MCF 10A (cell line): Measurements from ENCODE around the gene CDC14B. TPM values are rescaled to one million over a fixed set of nuclear protein-coding genes. Genes with fewer than 3 reads are reported as not detected.
A peak's percentile ranks its signal among the peaks of the same experiment; 100 is the strongest.

ENCODE experiments used
- Bru-seq: library from RNA; stranded (reverse); fragments of 400-500 nt; gene quantifications from one replicate; lab custom pipeline; 2021; lab: Mats Ljungman, UMichigan
- BruChase-seq, 2 experiments: library from RNA; stranded (reverse); fragments of 400-500 nt; gene quantifications; one replicate each; lab custom pipeline; 2021; lab: Mats Ljungman, UMichigan
- BruUV-seq: library from RNA; stranded (reverse); fragments of 400-500 nt; replicated peaks from 2 replicates; lab custom pipeline; 2021; lab: Mats Ljungman, UMichigan
- CTCF ChIA-PET: fragments of 300-600 bp; sonication (Branson Sonifier 250); formaldehyde crosslinking; extraction: SDS; loops from one replicate; lab custom pipeline; 2021; ENCODE audit warnings: antibody characterized with exemption, inconsistent platforms; lab: Yijun Ruan, JAX
- POLR2A ChIA-PET: fragments of 300-600, 350-650 bp; sonication (Branson Sonifier 250); formaldehyde crosslinking; extraction: SDS; loops from one replicate; lab custom pipeline; 2020; ENCODE audit warnings: antibody characterized with exemption, inconsistent platforms; lab: Yijun Ruan, JAX
- DNase-seq: peaks from one replicate; pipeline ENCODE4 v3.0.0-alpha.2; 2018; ENCODE audit not compliant: unreplicated experiment
- H3K27ac Mint-ChIP-seq: one replicate; pipeline ENCODE4 v1.8.0; 2022; ENCODE audit warnings: mild to moderate bottlenecking, low read depth, mixed read lengths; ENCODE audit not compliant: unreplicated experiment
- H3K27me3 Mint-ChIP-seq: one replicate; pipeline ENCODE4 v1.8.0; 2022; ENCODE audit warnings: mixed read lengths; ENCODE audit not compliant: insufficient read depth, unreplicated experiment
- H3K36me3 Mint-ChIP-seq: one replicate; pipeline ENCODE4 v1.8.0; 2022; ENCODE audit warnings: mild to moderate bottlenecking, moderate library complexity, mixed read lengths; ENCODE audit not compliant: insufficient read depth, unreplicated experiment
- H3K4me1 Mint-ChIP-seq: one replicate; pipeline ENCODE4 v1.8.0; 2022; ENCODE audit warnings: mixed read lengths; ENCODE audit not compliant: insufficient read depth, unreplicated experiment
- H3K4me3 Mint-ChIP-seq: one replicate; pipeline ENCODE4 v1.8.0; 2022; ENCODE audit warnings: mild to moderate bottlenecking, moderate library complexity, mixed read lengths; ENCODE audit not compliant: unreplicated experiment
- H3K9me3 Mint-ChIP-seq: one replicate; pipeline ENCODE4 v1.8.0; 2022; ENCODE audit warnings: mixed read lengths; ENCODE audit not compliant: unreplicated experiment
- intact Hi-C: fragments of 100-400 bp; cut with micrococcal nuclease; formaldehyde crosslinking; loops from 2 replicates; pipeline ENCODE4 v1.14.1; 2022
- long read RNA-seq: library from polyadenylated mRNA; stranded (forward); transcript quantifications from one replicate; pipeline ENCODE4 v2.0.0, GENCODE V29; 2022
- total RNA-seq: library from RNA; stranded (reverse); gene quantifications from 2 replicates; pipeline ENCODE4 v1.2.3, GENCODE V29; 2022
- TF ChIP-seq, protein P1 (sequence below): fragments of 200-600 bp; IDR thresholded peaks from one replicate; pipeline ENCODE4 v1.8.0; 2022; ENCODE audit warnings: antibody characterized with exemption, mild to moderate bottlenecking; ENCODE audit not compliant: unreplicated experiment

Gene CDC14B
- total RNA-seq (7.0 and 9.3 TPM in 2 replicates), Bru-seq, nascent RNA (percentile 55 among the genes with signal in this experiment), BruChase-seq, experiment 1, labeled RNA remaining after a 6-hour chase (percentile 59 among the genes with signal in this experiment), BruChase-seq, experiment 2, labeled RNA remaining after a 2-hour chase (percentile 61 among the genes with signal in this experiment)
- long read RNA-seq, full-length matches to known transcripts, result 9 of 19 reads
- long read RNA-seq, partial matches to known transcripts, result 3 of 19 reads
- long read RNA-seq, other reads (novel, unspliced or antisense), result 7 of 19 reads

- Mint-ChIP-seq H3K27ac (no peak within 1 kb of the TSS), H3K4me1 (peaks cover 12% of the 10 kb centered on the region), H3K4me3 (peak within 1 kb of the TSS; percentile 76), H3K27me3 (no peaks in the 10 kb centered on the region), H3K36me3 (no peaks in the 10 kb centered on the region), H3K9me3 (no peaks in the 10 kb centered on the region)
- DNase-seq, result peak; percentile 91
- POLR2A ChIA-PET, result interaction anchor here (1.2 to 2.6 kb wide), 3 partner anchors 14 to 169 kb away, joined by 5 to 9 read pairs (median 7); partner anchors contain the start of gene HABP4
- no TSS peak for BruUV-seq
- intact Hi-C loops, result loop anchor here (1.0 to 2.0 kb wide), 2 partner anchors 52 to 169 kb away; partner anchors contain the start of gene HABP4
- TF ChIP-seq, protein P1, sequence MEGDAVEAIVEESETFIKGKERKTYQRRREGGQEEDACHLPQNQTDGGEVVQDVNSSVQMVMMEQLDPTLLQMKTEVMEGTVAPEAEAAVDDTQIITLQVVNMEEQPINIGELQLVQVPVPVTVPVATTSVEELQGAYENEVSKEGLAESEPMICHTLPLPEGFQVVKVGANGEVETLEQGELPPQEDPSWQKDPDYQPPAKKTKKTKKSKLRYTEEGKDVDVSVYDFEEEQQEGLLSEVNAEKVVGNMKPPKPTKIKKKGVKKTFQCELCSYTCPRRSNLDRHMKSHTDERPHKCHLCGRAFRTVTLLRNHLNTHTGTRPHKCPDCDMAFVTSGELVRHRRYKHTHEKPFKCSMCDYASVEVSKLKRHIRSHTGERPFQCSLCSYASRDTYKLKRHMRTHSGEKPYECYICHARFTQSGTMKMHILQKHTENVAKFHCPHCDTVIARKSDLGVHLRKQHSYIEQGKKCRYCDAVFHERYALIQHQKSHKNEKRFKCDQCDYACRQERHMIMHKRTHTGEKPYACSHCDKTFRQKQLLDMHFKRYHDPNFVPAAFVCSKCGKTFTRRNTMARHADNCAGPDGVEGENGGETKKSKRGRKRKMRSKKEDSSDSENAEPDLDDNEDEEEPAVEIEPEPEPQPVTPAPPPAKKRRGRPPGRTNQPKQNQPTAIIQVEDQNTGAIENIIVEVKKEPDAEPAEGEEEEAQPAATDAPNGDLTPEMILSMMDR, result peak; percentile 12
- CTCF ChIA-PET, result interaction anchor here (0.6 to 0.8 kb wide), 4 partner anchors 53 to 244 kb away, joined by 3 to 6 read pairs (median 4); no protein-coding TSS in a partner anchor
These were observed at the start of gene CDC14B for GRCh38 chr9:96619491-96620180. TSS of gene CDC14B (minus strand) at chr9:96619843. CDS start at chr9:96619378, 465 bp downstream.

GRCh38 chr9:96668868-96669534 is 49.4 kb upstream of the CDC14B start:
- Mint-ChIP-seq H3K4me3 (no peak overlapping the region), H3K9me3 (no peaks in the 10 kb centered on the region), H3K36me3 (no peaks in the 10 kb centered on the region), H3K27ac (no peak overlapping the region), H3K27me3 (no peaks in the 10 kb centered on the region), H3K4me1 (no peaks in the 10 kb centered on the region)
- POLR2A ChIA-PET, result no interaction called here
- CTCF ChIA-PET, result interaction anchor here (0.6 to 2.1 kb wide), 3 partner anchors 12 to 869 kb away, joined by 3 to 8 read pairs (median 3); no protein-coding TSS in a partner anchor
- no TSS peak for BruUV-seq
- no peak for DNase-seq
- TF ChIP-seq, protein P1, result no peak
- intact Hi-C loops, result loop anchor here (5.0 kb wide), 2 partner anchors 342 to 437 kb away; no protein-coding TSS in a partner anchor

GRCh38 chr9:96667363-96667728 is 47.7 kb upstream of the CDC14B start:
- H3K27ac Mint-ChIP-seq, result no peak overlapping the region
- ChIA-PET POLR2A (interaction anchor here (1.3 to 1.5 kb wide), 2 partner anchors 12 to 340 kb away, joined by 4 to 10 read pairs; partner anchors contain the start of gene PRXL2C), CTCF (interaction anchor here (0.7 to 3.8 kb wide), 20 partner anchors 11 to 435 kb away, joined by 3 to 24 read pairs (median 4); partner anchors contain the start of genes HABP4 and PRXL2C)
- no peaks in the 10 kb centered on the region for H3K4me1 Mint-ChIP-seq
- no peaks in the 10 kb centered on the region for H3K36me3 Mint-ChIP-seq
- no peaks in the 10 kb centered on the region for H3K27me3 Mint-ChIP-seq
- no peaks in the 10 kb centered on the region for H3K9me3 Mint-ChIP-seq
- TF ChIP-seq, protein P1, result no peak
- no peak for DNase-seq
- H3K4me3 Mint-ChIP-seq, result no peak overlapping the region
- intact Hi-C loops, result loop anchor here (5.0 kb wide), 2 partner anchors 340 to 435 kb away; no protein-coding TSS in a partner anchor
- no TSS peak for BruUV-seq
